Stimulated activated CD8-positive, alpha-beta memory T cell treated with anti-CD3 and anti-CD28 coated beads, Interleukin-7, amount 100 ng/mL, for 4 hours (primary cell): Measurements from ENCODE around the gene ANKRD24.
A peak's percentile ranks its signal among the peaks of the same experiment; 100 is the strongest.
"Not testable (repeated sequence)": the region's sequence is repeated elsewhere in the genome, so short reads cannot be mapped to it uniquely, and the experiment has no call there.

Experiments
- DNase-seq, 2 donors: peaks; one replicate each; pipeline ENCODE4 v3.0.0-alpha.2; 2020; ENCODE audit warnings: low read depth in 2 of 2

ANKRD24 gene

GRCh38 chr19:4173479-4174212 is 8.8 kb upstream of the ANKRD24 start:
- DNase-seq, result no peak

- no peak for DNase-seq
Observed at GRCh38 chr19:4174213-4174894, 8.1 kb upstream of the ANKRD24 start.

- no peak for DNase-seq
Observed at GRCh38 chr19:4174895-4175668, 7.4 kb upstream of the ANKRD24 start.

- no peak for DNase-seq
Observed at GRCh38 chr19:4175669-4175931, 6.9 kb upstream of the ANKRD24 start.

- no peak for DNase-seq
Observed at GRCh38 chr19:4177146-4177545, 5.3 kb upstream of the ANKRD24 start.

GRCh38 chr19:4178990-4179389 is 3.5 kb upstream of the ANKRD24 start:
- no peak for DNase-seq

GRCh38 chr19:4181053-4181508 is 1.4 kb upstream of the ANKRD24 start:
- no peak for DNase-seq

- DNase-seq, result no peak
Observed at GRCh38 chr19:4183967-4184717, 1.7 kb downstream of the ANKRD24 start.

GRCh38 chr19:4184718-4185352 is 2.3 kb downstream of the ANKRD24 start:
- no peak for DNase-seq

GRCh38 chr19:4185413-4186086 is 3.1 kb downstream of the ANKRD24 start:
- DNase-seq, result no peak

GRCh38 chr19:4186087-4186993 is 3.9 kb downstream of the ANKRD24 start:
- DNase-seq, result peak; percentile 45 to 56

- no peak for DNase-seq
Observed at GRCh38 chr19:4187313-4188122, 5.0 kb downstream of the ANKRD24 start.

GRCh38 chr19:4189641-4190040 is 7.2 kb downstream of the ANKRD24 start:
- no peak for DNase-seq

GRCh38 chr19:4192537-4192936 is 10.0 kb downstream of the ANKRD24 start:
- DNase-seq, result not testable (repeated sequence)

GRCh38 chr19:4194353-4194752 is 11.9 kb downstream of the ANKRD24 start:
- no peak for DNase-seq

GRCh38 chr19:4196009-4196408 is 13.5 kb downstream of the ANKRD24 start:
- no peak for DNase-seq

GRCh38 chr19:4196587-4197148 is 14.2 kb downstream of the ANKRD24 start:
- no peak for DNase-seq

GRCh38 chr19:4197228-4197624 is 14.7 kb downstream of the ANKRD24 start:
- no peak for DNase-seq
